Neural cell (in vitro differentiated cells): ENCODE measurements around the gene MTIF2.

Experiments
- EP300 ChIP-seq: fragments of 450-650 bp; conservative IDR thresholded peaks from 2 replicates; pipeline ENCODE4 v1.6.1; 2014; ENCODE audit warnings: antibody characterized with exemption, mild to moderate bottlenecking, moderate library complexity; ENCODE audit not compliant: poor library complexity, severe bottlenecking
- POLR2AphosphoS5 ChIP-seq: IDR thresholded peaks from 2 replicates; pipeline ENCODE4 v1.6.1; 2012
- TF ChIP-seq, protein P1 (sequence below): fragments of 450-650 bp; IDR thresholded peaks from 2 replicates; pipeline ENCODE4 v1.5.1; 2014; ENCODE audit warnings: antibody characterized with exemption, mild to moderate bottlenecking, moderate library complexity; ENCODE audit not compliant: poor library complexity, severe bottlenecking

DNA sequence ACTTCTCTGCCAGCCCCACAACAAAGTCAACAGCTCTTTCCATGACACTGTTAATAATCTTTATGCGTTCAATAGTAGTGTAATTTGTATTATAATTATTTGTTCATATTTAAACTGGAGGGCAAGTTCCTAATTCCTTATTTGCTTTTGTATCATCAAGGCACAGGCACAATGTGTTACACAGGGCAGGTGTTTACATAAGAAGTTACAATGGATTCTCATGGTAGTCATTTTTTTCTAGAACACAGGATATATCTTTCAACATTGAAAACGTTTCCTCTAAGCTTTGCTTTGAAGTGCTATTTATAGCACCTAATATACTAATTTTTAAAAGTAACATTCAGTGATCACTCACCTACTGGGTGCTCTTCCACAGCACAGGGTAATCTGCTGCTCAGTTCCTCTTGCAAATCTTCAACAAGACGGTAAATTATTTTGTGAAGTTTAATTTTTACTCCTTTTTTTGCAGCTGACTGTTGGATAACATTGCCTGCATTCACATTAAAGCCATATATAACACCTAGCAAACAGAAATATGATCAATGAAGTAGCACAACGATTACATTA is 29.3 kb downstream of the MTIF2 start:
- TF ChIP-seq, protein P1, sequence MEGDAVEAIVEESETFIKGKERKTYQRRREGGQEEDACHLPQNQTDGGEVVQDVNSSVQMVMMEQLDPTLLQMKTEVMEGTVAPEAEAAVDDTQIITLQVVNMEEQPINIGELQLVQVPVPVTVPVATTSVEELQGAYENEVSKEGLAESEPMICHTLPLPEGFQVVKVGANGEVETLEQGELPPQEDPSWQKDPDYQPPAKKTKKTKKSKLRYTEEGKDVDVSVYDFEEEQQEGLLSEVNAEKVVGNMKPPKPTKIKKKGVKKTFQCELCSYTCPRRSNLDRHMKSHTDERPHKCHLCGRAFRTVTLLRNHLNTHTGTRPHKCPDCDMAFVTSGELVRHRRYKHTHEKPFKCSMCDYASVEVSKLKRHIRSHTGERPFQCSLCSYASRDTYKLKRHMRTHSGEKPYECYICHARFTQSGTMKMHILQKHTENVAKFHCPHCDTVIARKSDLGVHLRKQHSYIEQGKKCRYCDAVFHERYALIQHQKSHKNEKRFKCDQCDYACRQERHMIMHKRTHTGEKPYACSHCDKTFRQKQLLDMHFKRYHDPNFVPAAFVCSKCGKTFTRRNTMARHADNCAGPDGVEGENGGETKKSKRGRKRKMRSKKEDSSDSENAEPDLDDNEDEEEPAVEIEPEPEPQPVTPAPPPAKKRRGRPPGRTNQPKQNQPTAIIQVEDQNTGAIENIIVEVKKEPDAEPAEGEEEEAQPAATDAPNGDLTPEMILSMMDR: no peak
- TF ChIP-seq POLR2AphosphoS5 (no peak), EP300 (no peak)
